Activated CD4-positive, alpha-beta T cell treated with anti-CD3 and anti-CD28 coated beads for 4 hours (primary cell): ENCODE results near the gene SMIM44.
A peak's percentile ranks its signal among the peaks of the same experiment; 100 is the strongest.

Source experiments
- DNase-seq, 2 donors: peaks; one replicate each; pipeline ENCODE4 v3.0.0-alpha.2; 2020

Gene SMIM44

DNA sequence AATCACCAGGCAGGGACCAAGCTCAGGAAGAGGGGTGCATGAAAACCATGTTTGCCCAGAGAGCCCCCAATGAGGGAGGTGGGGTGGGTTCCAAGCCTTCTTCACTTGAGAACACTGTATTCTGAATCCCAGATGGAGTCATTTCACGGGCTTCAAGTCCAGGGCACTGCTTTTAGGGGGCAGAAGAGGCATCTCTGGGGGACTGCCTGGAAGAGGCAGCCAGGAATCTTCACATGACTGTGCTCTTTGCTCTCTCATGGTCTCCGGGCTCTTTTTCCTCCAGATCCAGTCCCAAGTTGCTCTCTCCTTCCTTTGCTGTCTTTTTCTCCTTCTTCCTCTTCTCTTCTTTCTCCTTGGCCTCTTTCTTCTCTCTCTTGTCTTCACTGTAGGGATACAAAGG lies 8.6 kb downstream of the SMIM44 start:
- DNase-seq, result no peak

DNA sequence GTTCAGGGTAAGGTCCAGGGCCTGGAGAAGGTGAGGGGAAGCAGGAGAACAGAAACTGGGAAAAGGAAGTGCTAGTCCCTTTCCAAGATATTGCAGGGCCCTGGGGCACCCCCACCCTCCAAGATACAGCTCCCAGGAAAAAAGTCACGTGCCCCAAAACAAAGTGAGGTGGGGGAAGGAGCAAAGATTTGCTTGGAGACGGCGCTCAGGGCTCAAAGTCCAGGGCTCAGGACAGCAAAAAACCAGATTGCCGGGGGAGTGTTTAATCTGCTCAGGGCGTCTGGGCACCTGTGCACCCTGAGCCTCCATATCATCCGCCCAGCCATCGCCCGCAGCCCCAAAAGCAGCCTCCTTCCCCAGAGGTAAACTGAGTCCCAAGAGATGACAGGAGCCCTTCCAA lies 9.2 kb downstream of the SMIM44 start:
- DNase-seq, result no peak

DNA sequence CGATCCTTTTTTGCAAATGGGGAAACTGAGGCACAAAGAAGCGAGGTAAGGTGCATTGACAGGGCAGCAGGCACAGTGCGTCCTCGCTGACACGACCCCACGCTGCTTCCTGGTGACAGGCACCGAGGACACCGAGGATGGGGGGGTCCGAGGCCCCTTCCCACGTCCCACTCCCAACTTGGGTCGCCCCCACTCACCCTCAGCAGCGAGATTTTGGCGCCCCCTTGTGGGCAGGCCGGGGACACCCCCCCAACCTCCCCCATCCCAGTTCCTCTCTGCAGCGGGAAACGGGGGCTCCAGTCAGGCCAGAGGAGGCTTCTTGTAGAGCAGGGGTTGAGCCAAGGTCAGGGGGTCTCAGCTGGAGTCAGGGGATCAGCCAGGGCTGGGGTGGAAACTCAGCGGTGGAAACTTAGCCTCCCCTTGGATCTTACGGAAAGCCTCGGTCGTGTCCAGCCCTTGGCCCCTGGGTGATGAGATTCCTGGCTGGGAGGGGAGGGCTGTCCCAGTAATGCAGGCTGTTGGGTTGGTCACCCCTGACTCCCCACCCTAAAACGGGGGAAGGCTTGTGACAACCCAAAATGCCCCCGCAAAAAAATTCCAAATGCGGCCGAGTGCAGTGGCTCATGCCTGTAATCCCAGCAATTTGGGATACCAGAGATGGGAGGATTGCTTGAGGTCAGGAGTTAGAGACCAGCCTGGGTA lies 11.1 kb downstream of the SMIM44 start:
- peak; percentile 16 to 33 for DNase-seq

DNA sequence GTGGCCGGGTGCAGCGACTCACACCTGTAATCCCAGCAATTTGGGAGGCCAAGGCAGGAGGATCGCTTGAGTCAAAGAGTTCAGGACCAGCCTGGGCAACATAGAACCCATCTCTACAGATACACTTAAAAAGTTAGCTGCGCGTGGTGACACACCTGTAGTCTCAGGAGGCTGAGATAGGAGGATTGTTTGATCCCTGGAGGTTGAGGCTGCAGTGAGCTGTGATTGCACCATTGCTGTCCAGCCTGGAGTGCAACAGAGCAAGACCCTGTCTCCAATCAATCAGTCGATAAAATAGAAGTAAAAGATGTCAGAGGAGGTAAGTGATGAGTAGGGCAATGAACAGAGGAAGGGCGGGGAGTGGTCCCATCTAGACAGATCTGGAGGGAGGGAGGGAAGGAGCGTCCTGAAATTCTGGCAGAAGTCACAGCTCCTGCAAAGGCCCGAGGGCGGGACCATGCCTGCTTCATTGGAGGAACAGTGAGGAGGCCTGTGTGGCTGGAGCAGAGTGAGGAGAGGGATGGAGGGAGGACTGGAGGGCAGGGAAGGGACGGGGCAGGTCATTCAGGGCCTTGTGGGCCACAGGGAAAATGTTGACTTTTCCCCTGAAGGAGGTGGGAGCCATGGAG lies 12.6 kb downstream of the SMIM44 start:
- DNase-seq, result no peak

DNA sequence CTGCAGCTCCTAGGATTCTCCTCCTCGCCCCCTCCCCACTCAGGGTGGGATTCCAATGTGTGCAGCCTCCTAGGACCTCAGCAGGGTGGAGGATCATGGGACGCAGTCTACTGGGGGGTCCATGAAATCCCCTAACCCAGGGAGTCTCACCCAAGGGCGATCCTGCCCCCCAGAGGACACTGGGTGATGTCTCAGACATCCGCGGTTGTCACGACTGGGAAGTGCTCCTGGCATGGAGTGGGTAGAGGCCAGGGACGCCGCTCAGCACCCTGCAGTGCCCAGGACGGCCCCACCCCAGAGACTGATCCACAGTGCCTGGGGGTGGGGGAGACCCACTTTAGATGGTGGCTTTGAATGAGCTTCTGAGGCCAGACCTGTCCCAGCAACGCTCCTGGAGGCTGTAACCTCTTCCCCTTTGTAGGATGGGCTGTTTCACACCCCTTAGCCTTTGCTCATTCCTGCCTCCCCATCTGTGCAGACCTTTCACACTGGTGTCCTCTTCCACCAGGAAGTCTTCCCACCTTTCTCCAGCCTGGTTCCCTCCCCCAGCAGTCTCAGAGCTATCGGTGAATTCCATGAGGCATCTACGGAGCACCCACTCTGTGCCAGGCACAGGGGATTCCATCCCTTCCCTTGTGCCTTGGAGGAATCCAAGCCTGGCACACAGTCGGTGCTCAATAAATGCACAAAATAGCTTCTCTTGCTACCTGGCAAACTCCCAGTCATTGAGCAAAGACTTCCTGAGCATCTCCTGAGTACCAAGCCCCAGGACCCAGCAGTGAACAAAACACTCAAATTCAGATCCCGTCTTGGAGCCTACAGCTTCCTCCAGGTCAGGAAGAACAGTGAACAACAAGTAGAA lies 13.4 kb downstream of the SMIM44 start:
- no peak for DNase-seq

- DNase-seq, result no peak
These were observed 15.0 kb downstream of the SMIM44 start for GRCh38 chr19:3468211-3468610.

DNA sequence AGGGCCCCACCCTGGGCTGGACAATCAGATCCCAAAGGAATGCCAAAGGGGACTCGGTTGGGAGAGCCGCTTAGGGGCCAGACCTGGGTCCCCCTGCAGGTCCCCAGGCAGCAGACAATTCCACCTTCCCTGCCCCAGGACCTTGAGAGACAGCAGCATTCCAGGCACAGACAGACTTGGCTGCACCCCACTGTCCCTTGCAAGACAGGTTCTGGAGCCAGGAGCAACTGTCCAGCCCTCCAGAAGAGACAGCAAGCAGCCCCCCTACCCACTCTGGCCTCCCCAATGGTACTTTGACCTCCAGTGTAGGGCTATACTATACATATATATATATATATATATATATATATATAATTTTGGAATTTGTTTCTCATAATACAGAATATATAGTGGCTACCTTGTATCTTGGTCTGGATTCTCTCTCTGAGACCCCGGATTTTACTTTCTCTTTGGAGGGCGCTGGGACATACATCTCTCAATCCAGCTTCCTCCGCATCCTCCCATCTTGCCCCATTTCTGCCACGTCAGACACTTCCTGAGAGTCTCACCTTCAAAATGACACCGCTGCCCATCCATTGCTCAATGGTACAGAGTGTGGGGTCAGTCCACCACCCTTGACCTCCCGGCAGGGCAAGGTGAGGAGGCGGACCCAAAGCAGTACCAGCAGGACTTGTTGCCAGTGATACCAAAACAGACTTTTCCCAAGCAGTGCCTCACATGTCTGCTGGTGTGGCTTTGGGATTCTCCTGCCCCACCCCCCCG lies 15.6 kb downstream of the SMIM44 start:
- DNase-seq, result no peak

GRCh38 chr19:3466635-3467034 lies 16.6 kb downstream of the SMIM44 start:
- DNase-seq, result no peak

- DNase-seq, result no peak
These were observed 17.7 kb downstream of the SMIM44 start for GRCh38 chr19:3465552-3465951.

GRCh38 chr19:3464587-3465235 lies 18.5 kb downstream of the SMIM44 start:
- DNase-seq, result no peak

DNA sequence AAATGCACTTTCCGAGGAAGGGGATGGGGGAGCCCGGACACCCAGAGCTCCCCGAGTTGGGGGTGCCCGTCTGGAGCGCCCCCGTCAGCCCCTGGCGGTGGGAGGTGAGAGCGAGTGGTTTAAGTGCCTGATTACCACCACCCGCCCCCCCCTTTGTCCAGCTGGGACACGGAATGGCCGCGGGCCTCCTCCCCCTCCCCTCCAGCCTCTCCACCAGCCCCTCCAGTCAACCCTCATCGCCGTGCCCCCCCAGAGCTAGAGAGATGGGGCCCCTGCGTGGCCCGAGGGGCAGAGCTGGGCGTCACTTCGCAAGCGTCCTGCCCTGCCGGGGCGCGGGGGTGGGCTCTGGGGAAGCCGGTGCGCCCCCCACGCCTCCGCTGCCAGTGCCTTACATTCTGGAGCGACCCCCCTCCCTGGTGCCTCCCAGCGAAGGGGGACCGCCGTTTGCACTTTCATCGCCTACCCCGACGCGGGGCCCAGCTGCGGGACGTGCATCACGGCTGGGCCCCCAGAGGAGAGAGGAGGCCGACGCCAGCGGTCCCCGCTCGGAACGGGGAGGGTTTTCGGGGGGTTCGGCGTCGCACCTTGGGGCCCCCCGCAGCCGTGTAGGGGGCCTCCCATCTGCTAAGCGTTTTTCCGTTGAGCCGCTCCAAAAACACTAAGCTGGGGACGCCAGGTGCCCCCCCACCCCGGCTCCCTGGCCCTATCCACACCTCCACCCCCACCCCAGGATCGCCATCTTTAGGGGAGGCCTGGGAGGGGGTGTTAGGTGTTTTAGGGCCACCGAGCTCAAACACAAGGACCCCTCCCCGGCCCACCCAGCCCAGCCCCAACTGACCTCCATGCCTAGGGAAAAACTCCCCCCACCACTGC lies 19.3 kb downstream of the SMIM44 start:
- DNase-seq, result no peak

DNA sequence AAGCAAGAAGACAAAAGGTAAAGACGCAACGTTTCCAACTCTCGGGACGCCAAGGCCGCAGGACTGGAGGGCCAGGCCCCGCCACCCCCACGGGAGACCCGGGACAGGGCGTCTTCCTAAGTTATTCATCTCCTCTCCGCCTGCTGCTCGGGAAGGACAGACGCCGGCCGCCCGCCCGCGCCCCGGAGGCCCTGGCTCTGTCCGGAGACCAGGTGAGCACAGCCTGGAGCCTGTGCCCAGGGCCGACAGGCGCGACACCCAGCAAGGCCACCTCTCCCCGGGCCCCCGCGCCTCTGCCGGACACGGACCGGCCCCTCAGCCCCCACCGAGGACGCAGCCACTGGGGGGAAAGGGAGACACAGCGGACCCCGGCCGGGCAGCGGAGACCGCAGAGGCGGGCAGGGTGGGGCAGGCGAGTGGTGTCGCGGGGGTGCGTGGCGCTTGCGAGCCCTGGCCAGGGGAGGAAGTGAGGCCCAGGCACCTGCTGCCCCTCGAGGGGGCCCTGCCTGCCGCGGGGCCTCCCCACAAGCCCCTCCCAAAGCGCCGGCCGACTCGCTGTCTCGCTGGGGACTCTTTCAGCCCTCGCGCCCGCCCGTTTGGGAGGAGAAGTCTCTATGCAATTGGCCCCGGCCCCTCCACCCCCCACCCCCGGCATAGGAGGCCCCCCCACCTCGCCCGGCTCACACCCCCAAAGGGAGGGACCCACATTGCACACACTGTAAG lies 20.1 kb downstream of the SMIM44 start:
- DNase-seq, result no peak

DNA sequence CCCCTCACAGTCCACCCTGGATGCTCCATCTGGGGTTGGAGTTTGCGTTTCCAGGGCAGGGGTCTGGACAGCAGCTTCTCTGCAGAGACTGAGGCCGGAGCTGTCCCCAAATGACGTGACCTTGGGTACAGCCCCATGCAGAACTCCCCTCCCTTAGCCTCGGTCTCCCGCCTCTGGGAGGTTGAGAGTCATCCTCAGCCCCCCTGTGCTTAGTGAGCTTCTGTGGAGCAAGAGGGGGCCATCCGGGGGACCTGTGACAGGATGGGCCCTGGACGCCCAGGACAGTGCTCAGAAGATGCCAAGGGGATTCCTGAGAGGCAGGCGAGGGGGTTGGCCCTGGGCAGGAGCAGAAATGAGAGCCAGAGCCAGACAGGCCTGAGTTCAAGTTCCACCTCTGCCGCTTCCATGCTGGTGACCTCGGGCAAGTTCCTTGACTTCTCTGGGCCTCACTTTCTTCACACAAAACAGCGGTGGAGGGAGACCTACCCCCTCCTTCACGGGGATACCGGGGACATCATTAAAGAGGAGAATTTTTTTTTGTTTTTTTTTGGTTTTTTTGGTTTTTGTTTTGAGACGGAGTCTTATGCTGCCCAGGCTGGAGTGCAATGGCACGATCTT lies 23.2 kb downstream of the SMIM44 start:
- no peak for DNase-seq

- DNase-seq, result no peak
These were observed 24.0 kb downstream of the SMIM44 start for GRCh38 chr19:3459089-3459881.

- DNase-seq, result no peak
These were observed 24.8 kb downstream of the SMIM44 start for GRCh38 chr19:3458229-3459088.

- DNase-seq, result no peak
These were observed 25.6 kb downstream of the SMIM44 start for GRCh38 chr19:3457528-3458228.

DNA sequence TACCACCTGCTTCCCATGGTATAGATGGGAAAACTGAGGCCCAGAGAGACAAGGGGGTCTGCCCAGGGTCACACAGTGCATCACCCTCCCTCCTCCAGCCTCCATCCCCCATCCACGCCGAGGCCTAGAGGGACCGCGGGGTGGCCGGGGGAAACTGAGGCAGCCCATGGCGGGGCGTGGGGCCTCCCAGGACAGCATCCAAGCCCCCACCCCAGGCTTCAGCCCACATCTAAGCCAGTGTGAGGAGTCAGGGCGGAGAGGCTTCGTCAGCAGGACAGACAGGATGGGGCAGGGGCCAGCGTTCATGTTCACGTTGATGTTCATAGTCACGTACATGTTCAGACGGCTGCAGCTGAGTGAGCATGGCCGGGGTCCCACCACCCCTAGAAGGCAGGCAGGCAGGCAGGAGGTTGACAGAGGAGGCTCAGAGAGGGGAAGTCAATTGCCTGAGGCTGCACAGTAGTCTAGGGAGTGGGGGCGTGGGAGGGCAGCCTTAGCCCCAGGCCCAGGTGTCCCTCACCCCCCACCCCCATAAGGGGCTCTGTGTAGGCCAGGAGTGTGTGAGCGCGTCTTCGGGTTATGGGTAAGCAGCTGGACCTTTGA lies 26.2 kb downstream of the SMIM44 start:
- DNase-seq, result no peak
